CD4-positive, alpha-beta T cell (primary cell): Measurements from ENCODE around the gene SMIM1. TPM values are rescaled to one million over a fixed set of nuclear protein-coding genes. Genes with fewer than 3 reads are reported as not detected.

ENCODE experiments used
- ATAC-seq: fragments of 200-7000 bp; cut with Tn5 transposase; one replicate; pipeline ENCODE4 v1.10.0; 2022; ENCODE audit warnings: mild to moderate bottlenecking; ENCODE audit not compliant: poor library complexity
- CTCF ChIA-PET: fragments of 350-600 bp; sonication (Branson Sonifier 250); formaldehyde crosslinking; loops from one replicate; lab custom pipeline; 2021; ENCODE audit warnings: antibody characterized with exemption, inconsistent platforms; lab: Charles Lee
- POLR2A ChIA-PET: fragments of 350-600 bp; sonication (Branson Sonifier 250); formaldehyde crosslinking; loops from one replicate; lab custom pipeline; 2021; ENCODE audit warnings: antibody characterized with exemption, inconsistent platforms; lab: Charles Lee
- DNase-seq, 14 experiments: peaks; one replicate each; pipeline ENCODE4 v3.0.0-alpha.2; 2013 to 2020; ENCODE audit warnings: mixed read lengths in 2 of 14
- H3K27ac ChIP-seq, 2 donors: one replicate each; pipeline versions ENCODE4 v1.5.1 to v1.7.0; 2013; ENCODE audit warnings: low read length in 2 of 2, low read depth in 1 of 2, mild to moderate bottlenecking in 1 of 2
- H3K27me3 ChIP-seq, 2 experiments: 1 replicate in 1 of 2; 2 replicates in 1 of 2; pipeline versions ENCODE4 v1.6.1 to v1.7.0; 2013; ENCODE audit warnings: low read length in 2 of 2, control low read depth in 1 of 2, mild to moderate bottlenecking in 1 of 2, moderate library complexity in 1 of 2; ENCODE audit not compliant: insufficient read depth in 2 of 2, control insufficient read depth in 1 of 2
- H3K36me3 ChIP-seq: one replicate; pipeline ENCODE4 v1.6.1; 2013; ENCODE audit warnings: low read length, control low read depth; ENCODE audit not compliant: insufficient read depth
- H3K4me1 ChIP-seq: one replicate; pipeline ENCODE4 v1.6.1; 2013; ENCODE audit warnings: low read length, control low read depth; ENCODE audit not compliant: insufficient read depth
- H3K4me3 ChIP-seq: one replicate; pipeline ENCODE4 v1.5.1; 2013; ENCODE audit warnings: mild to moderate bottlenecking, low read length, moderate library complexity
- H3K9me3 ChIP-seq, 2 experiments: 1 replicate in 1 of 2; 2 replicates in 1 of 2; pipeline versions ENCODE4 v1.6.1 to v1.7.0; 2013; ENCODE audit warnings: low read length in 2 of 2, mild to moderate bottlenecking in 2 of 2, control low read depth in 1 of 2, moderate library complexity in 1 of 2; ENCODE audit not compliant: control insufficient read depth in 1 of 2, insufficient read depth in 1 of 2
- H3K27ac Mint-ChIP-seq: one replicate; pipeline ENCODE4 v1.8.0; 2020; ENCODE audit warnings: mixed read lengths
- H3K27me3 Mint-ChIP-seq: one replicate; pipeline ENCODE4 v1.8.0; 2021; ENCODE audit warnings: mixed read lengths
- H3K36me3 Mint-ChIP-seq: one replicate; pipeline ENCODE4 v1.8.0; 2021; ENCODE audit warnings: low read depth, mixed read lengths
- H3K4me1 Mint-ChIP-seq: one replicate; pipeline ENCODE4 v1.8.0; 2021; ENCODE audit warnings: low read depth, mixed read lengths
- H3K4me3 Mint-ChIP-seq: one replicate; pipeline ENCODE4 v1.8.0; 2020; ENCODE audit warnings: mild to moderate bottlenecking, mixed read lengths
- H3K9me3 Mint-ChIP-seq: one replicate; pipeline ENCODE4 v1.8.0; 2020; ENCODE audit warnings: mixed read lengths
- intact Hi-C, 2 experiments: fragments of 100-400 bp; cut with DNase I in 1 of 2; cut with micrococcal nuclease in 1 of 2; formaldehyde crosslinking; loops; one replicate each; pipeline versions ENCODE4 v1.15.1 to v1.9.0; 2023 to 2025; cut with DNase I, micrococcal nuclease
- total RNA-seq, 174 experiments: library from RNA in 2 of 174; stranded (reverse) in 2 of 174; gene quantifications; one replicate each; pipeline ENCODE4 v1.2.3 and lab custom pipeline; 2021 to 2026
- TF ChIP-seq, protein P1 (sequence below): fragments of 200-600 bp; IDR thresholded peaks from one replicate; pipeline ENCODE4 v1.8.0; 2022; ENCODE audit warnings: antibody characterized with exemption, mild to moderate bottlenecking

Gene SMIM1
- total RNA-seq, 2 experiments from 2014 or later, result 1.8 to 2.6 TPM

DNA sequence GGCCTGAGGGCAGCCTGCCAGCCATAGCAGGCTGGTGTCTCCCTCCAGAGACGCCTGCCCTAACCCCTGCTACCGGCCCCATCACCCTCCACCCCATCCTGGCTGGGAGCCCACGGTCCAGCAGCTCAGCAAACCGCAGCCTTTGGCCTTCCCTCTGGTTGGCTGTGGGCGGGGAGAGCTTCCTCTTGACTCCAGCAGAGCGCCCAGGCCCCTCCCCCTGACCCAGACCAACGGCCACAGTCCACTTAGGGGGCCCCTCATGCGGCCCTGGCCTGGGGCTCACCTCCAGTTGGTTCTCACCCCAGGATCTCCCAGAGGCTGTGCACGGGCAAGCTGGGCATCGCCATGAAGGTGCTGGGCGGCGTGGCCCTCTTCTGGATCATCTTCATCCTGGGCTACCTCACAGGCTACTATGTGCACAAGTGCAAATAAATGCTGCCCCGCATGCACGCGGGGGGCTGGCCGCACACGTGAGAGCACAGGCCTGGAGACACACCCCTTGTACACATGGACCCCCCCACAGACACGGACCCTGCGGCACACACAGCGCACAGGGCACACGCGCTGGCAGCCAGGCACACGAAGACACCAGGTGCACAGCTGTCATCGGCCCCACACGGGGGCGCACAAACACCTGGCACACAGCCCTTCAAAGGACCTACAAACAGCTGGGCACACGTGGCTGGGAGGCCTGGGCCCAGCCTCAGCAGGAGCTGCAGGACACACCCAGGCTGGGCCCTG, 3.1 kb downstream of the SMIM1 start:
- Mint-ChIP-seq H3K4me3 (peak overlapping the region; percentile 43), H3K36me3 (peaks cover 16% of the 10 kb centered on the region), H3K9me3 (no peaks in the 10 kb centered on the region), H3K27ac (no peak overlapping the region), H3K4me1 (peaks cover 5% of the 10 kb centered on the region), H3K27me3 (no peaks in the 10 kb centered on the region)
- H3K4me1 ChIP-seq, result peaks cover 33% of the 10 kb centered on the region
- no peak overlapping the region for H3K4me3 ChIP-seq
- intact Hi-C loops, result loop anchor here in 1 of 2 experiments (10.0 kb wide), 1 partner anchor 1251 kb away; the partner anchor contains the start of gene PANK4
- POLR2A ChIA-PET, result interaction anchor here (0.6 kb wide), 1 partner anchor 21 kb away, joined by 3 read pairs; the partner anchor contains the start of gene LRRC47
- no peak overlapping the region for H3K27ac ChIP-seq
- no peaks in the 10 kb centered on the region for H3K9me3 ChIP-seq
- peaks cover 19% of the 10 kb centered on the region for H3K36me3 ChIP-seq
- peak in 13 of 14 experiments; percentile 21 to 83 (median 45) for DNase-seq
- CTCF ChIA-PET, result interaction anchor here (0.6 to 1.5 kb wide), 9 partner anchors 11 to 81 kb away, joined by 3 to 16 read pairs (median 3); partner anchors contain the start of genes CEP104, DFFB and LRRC47
- H3K27me3 ChIP-seq, result no peaks in the 10 kb centered on the region
- ATAC-seq, result peak; percentile 35
- TF ChIP-seq, protein P1, sequence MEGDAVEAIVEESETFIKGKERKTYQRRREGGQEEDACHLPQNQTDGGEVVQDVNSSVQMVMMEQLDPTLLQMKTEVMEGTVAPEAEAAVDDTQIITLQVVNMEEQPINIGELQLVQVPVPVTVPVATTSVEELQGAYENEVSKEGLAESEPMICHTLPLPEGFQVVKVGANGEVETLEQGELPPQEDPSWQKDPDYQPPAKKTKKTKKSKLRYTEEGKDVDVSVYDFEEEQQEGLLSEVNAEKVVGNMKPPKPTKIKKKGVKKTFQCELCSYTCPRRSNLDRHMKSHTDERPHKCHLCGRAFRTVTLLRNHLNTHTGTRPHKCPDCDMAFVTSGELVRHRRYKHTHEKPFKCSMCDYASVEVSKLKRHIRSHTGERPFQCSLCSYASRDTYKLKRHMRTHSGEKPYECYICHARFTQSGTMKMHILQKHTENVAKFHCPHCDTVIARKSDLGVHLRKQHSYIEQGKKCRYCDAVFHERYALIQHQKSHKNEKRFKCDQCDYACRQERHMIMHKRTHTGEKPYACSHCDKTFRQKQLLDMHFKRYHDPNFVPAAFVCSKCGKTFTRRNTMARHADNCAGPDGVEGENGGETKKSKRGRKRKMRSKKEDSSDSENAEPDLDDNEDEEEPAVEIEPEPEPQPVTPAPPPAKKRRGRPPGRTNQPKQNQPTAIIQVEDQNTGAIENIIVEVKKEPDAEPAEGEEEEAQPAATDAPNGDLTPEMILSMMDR, result peak; percentile 52

DNA sequence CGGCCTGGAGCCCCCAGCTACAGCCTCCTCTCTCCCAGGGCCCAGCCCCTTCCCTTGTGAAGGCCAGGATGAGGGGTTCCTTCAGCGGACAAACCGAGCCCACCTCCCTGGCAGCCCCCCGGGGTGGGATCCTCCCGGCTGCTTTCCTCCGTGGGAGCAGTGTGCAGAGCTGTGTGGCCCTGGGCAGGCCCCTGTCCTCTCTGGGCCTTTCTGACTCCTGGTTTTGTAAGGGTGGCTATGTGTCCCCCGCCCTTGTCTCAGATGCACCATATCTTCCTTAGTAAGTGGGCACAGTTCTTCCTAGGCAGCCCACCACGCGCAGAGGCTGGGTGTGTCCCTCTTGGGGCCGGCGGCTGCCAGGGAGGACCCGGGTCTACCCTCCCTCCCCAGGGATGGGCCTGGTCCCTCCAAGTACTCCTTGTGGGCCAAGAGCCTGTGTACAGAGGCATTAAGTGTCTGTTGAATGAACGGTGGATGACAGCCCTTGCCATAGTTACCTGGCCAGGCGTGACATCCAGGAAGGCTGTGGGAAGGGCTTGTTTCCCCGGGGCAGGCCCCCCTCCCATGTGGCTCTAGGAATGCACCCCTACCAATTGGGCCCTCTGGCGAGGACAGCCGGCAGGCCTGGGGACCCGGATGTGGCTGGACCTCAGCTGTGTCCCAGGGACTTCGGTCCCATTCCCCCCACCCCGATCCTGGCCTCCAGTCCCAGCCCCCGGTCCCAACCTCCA, 3.8 kb downstream of the SMIM1 start:
- ChIA-PET CTCF (interaction anchor here (0.6 to 1.5 kb wide), 8 partner anchors 11 to 81 kb away, joined by 3 to 16 read pairs (median 4); partner anchors contain the start of genes CEP104, DFFB and LRRC47), POLR2A (no interaction called here)
- Histone ChIP-seq H3K27ac (no peak overlapping the region), H3K4me3 (no peak overlapping the region), H3K9me3 (no peaks in the 10 kb centered on the region), H3K4me1 (peaks cover 28% of the 10 kb centered on the region), H3K27me3 (no peaks in the 10 kb centered on the region), H3K36me3 (peaks cover 25% of the 10 kb centered on the region)
- H3K36me3 Mint-ChIP-seq, result peaks cover 22% of the 10 kb centered on the region
- no peak for ATAC-seq
- H3K4me3 Mint-ChIP-seq, result peak overlapping the region; percentile 7
- peaks cover 5% of the 10 kb centered on the region for H3K4me1 Mint-ChIP-seq
- no peaks in the 10 kb centered on the region for H3K9me3 Mint-ChIP-seq
- no peaks in the 10 kb centered on the region for H3K27me3 Mint-ChIP-seq
- intact Hi-C loops, result loop anchor here in 1 of 2 experiments (10.0 kb wide), 1 partner anchor 1252 kb away; the partner anchor contains the start of gene PANK4
- H3K27ac Mint-ChIP-seq, result peak overlapping the region; percentile 12
- DNase-seq, result peak in 1 of 14 experiments; percentile 14
- TF ChIP-seq, protein P1, result peak; percentile 13

DNA sequence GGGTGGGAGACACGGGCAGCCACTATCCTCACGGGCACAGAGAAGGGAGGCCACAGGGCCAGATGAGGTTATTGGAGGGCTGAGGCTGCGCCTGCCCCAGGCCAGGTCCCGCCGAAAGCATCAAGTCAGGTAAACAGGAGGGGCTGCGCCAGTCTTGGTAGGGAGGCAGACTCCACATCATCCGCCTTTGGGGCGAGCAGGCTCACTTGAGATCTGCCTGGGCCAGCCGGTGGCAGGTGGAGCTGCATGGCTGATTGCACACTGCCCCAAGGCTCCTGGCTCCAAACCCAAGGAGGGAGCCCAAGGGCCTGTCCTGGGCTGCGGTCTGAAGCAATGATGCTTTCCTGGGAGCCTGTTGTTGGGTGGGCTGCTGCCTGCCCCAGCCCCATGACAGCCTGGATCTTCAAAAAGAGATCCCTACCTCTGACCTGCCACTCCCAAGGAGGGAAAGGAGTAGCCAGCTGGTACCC, 4.6 kb downstream of the SMIM1 start:
- Histone ChIP-seq H3K9me3 (no peaks in the 10 kb centered on the region), H3K27me3 (no peaks in the 10 kb centered on the region), H3K27ac (no peak overlapping the region), H3K4me1 (peaks cover 21% of the 10 kb centered on the region), H3K36me3 (peaks cover 31% of the 10 kb centered on the region), H3K4me3 (no peak overlapping the region)
- H3K27ac Mint-ChIP-seq, result peak overlapping the region; percentile 12
- H3K9me3 Mint-ChIP-seq, result no peaks in the 10 kb centered on the region
- intact Hi-C loops, result loop anchor here in 1 of 2 experiments (10.0 kb wide), 1 partner anchor 1252 kb away; the partner anchor contains the start of gene PANK4
- no peak overlapping the region for H3K4me3 Mint-ChIP-seq
- TF ChIP-seq, protein P1, result no peak
- ATAC-seq (no peak), DNase-seq (peak in 1 of 14 experiments; percentile 11)
- peaks cover 29% of the 10 kb centered on the region for H3K36me3 Mint-ChIP-seq
- ChIA-PET POLR2A (no interaction called here), CTCF (no interaction called here)
- H3K27me3 Mint-ChIP-seq, result no peaks in the 10 kb centered on the region
- H3K4me1 Mint-ChIP-seq, result peaks cover 5% of the 10 kb centered on the region
